Sigmoid colon (tissue), 4 donors: ENCODE data around the gene ASIC3.

ENCODE experiments used
- POLR2A ChIP-seq, 2 donors: fragments of 450-650 bp; IDR thresholded peaks; one replicate each; pipeline ENCODE4 v1.6.1; 2016; ENCODE audit warnings: antibody characterized with exemption in 2 of 2, mild to moderate bottlenecking in 2 of 2, moderate library complexity in 2 of 2
- POLR2AphosphoS5 ChIP-seq, 4 donors: sonication (generic); formaldehyde crosslinking; IDR thresholded peaks; one replicate each; pipeline ENCODE4 v1.6.1; 2017; ENCODE audit warnings: antibody characterized with exemption in 4 of 4

GRCh38 chr7:151093748-151094147 is 45.4 kb downstream of the ASIC3 start:
- TF ChIP-seq POLR2A (IDR thresholded peaks at IDR 0.05) (no peak), POLR2AphosphoS5 (IDR thresholded peaks at IDR 0.05) (no peak)
